Keratinocyte (primary cell): ENCODE results near the gene CTXND1. TPM values are rescaled to one million over a fixed set of nuclear protein-coding genes. Genes with fewer than 3 reads are reported as not detected.

Experiments
- DNase-seq: peaks from one replicate; pipeline ENCODE4 v3.0.0-alpha.2; 2011; ENCODE audit warnings: low read depth, missing footprints, low spot score
- FAIRE-seq: peaks from 2 replicates; lab custom pipeline; 2011; peaks lifted over from hg19 to GRCh38; lab: Jason Lieb, UNC
- H2AFZ ChIP-seq: 2 replicates; pipeline ENCODE4 v1.6.0; 2012; ENCODE audit warnings: low read length, control low read depth, inconsistent platforms; ENCODE audit not compliant: control insufficient read depth
- H3K27ac ChIP-seq: 2 replicates; pipeline ENCODE4 v1.5.1; 2011; ENCODE audit warnings: low read length; ENCODE audit not compliant: control insufficient read depth, insufficient read depth
- H3K27me3 ChIP-seq: 3 replicates; pipeline ENCODE4 v1.6.0; 2011; ENCODE audit warnings: low read length; ENCODE audit not compliant: control insufficient read depth, insufficient read depth; ENCODE audit errors: extremely low read depth
- H3K36me3 ChIP-seq, 2 experiments: 2 replicates in 1 of 2; 3 replicates in 1 of 2; pipeline ENCODE4 v1.5.1; 2011; ENCODE audit warnings: low read length in 2 of 2, mild to moderate bottlenecking in 1 of 2; ENCODE audit not compliant: control insufficient read depth in 2 of 2, insufficient read depth in 2 of 2; ENCODE audit errors: extremely low read depth in 1 of 2
- H3K4me1 ChIP-seq: 3 replicates; pipeline ENCODE4 v1.5.1; 2011; ENCODE audit warnings: low read length; ENCODE audit not compliant: control insufficient read depth, insufficient read depth; ENCODE audit errors: extremely low read depth
- H3K4me2 ChIP-seq: 3 replicates; pipeline ENCODE4 v1.6.0; 2011; ENCODE audit warnings: low read depth, low read length; ENCODE audit not compliant: control insufficient read depth, insufficient read depth; ENCODE audit errors: extremely low read depth
- H3K4me3 ChIP-seq, 3 experiments: fragments of 200-600 bp in 1 of 3; sonication (generic) in 1 of 3; 2 replicates in 2 of 3; 3 replicates in 1 of 3; pipeline ENCODE4 v1.5.1; 2011 to 2016; ENCODE audit warnings: low read length in 3 of 3, mild to moderate bottlenecking in 3 of 3, control low read depth in 2 of 3, inconsistent platforms in 1 of 3, low read depth in 1 of 3, mixed read lengths in 1 of 3, mixed run types in 1 of 3, moderate library complexity in 1 of 3; ENCODE audit not compliant: control insufficient read depth in 2 of 3, insufficient read depth in 2 of 3; ENCODE audit errors: extremely low read depth in 1 of 3
- H3K79me2 ChIP-seq: 2 replicates; pipeline ENCODE4 v1.6.0; 2012; ENCODE audit warnings: low read length; ENCODE audit not compliant: control insufficient read depth, insufficient read depth
- H3K9ac ChIP-seq: 3 replicates; pipeline ENCODE4 v1.6.0; 2011; ENCODE audit warnings: low read length; ENCODE audit not compliant: control insufficient read depth, insufficient read depth; ENCODE audit errors: extremely low read depth
- H3K9me1 ChIP-seq: 3 replicates; pipeline ENCODE4 v1.6.0; 2011; ENCODE audit warnings: low read length; ENCODE audit not compliant: control insufficient read depth, insufficient read depth; ENCODE audit errors: extremely low read depth
- H3K9me3 ChIP-seq: 2 replicates; pipeline ENCODE4 v1.5.1; 2012; ENCODE audit warnings: low read depth, low read length; ENCODE audit not compliant: control insufficient read depth
- H4K20me1 ChIP-seq: 3 replicates; pipeline ENCODE4 v1.6.0; 2011; ENCODE audit warnings: low read length; ENCODE audit not compliant: control insufficient read depth, insufficient read depth; ENCODE audit errors: extremely low read depth
- EZH2 ChIP-seq: IDR thresholded peaks from one replicate; pipeline ENCODE4 v1.6.1; 2012; ENCODE audit warnings: inconsistent platforms, mild to moderate bottlenecking, low read length, moderate library complexity
- dilution Hi-C: fragments of 300-500 bp; cut with MboI; formaldehyde crosslinking; loops from one replicate; pipeline ENCODE4 v1.7.0; 2020; ENCODE audit warnings: low sequenced_read_pairs; ENCODE audit not compliant: extremely low pct_ligation_motif_present
- polyA plus RNA-seq, 5 experiments: library from polyadenylated mRNA; depleted of rRNA in 3 of 5; stranded (reverse) in 3 of 5; stranded (forward) in 1 of 5; unstranded in 1 of 5; fragments of >200 nt; gene quantifications; 1 replicate in 1 of 5; 2 replicates in 3 of 5; 3 replicates in 1 of 5; pipeline versions ENCODE4 v1.2.1 to v1.2.3, GENCODE V29; 2011 to 2012; ENCODE audit warnings: missing spikeins in 2 of 5, low read depth in 1 of 5, low replicate concordance in 1 of 5
- TF ChIP-seq, protein P1 (sequence below), 3 experiments: IDR thresholded peaks in 1 of 3; conservative IDR thresholded peaks in 1 of 3; optimal IDR thresholded peaks in 1 of 3; 2 replicates in 2 of 3; 3 replicates in 1 of 3; pipeline versions ENCODE3 to v1.5.1; 2011; ENCODE audit warnings: low read length in 3 of 3, mild to moderate bottlenecking in 3 of 3, moderate library complexity in 2 of 3, control low read depth in 1 of 3, inconsistent platforms in 1 of 3; ENCODE audit not compliant: insufficient read depth in 2 of 3; ENCODE audit errors: extremely low read depth in 1 of 3

The CTXND1 gene
- polyA plus RNA-seq, 1 donor (not counting 4 experiments of a cell fraction or from before 2014, with no cell fraction given), result not detected

DNA sequence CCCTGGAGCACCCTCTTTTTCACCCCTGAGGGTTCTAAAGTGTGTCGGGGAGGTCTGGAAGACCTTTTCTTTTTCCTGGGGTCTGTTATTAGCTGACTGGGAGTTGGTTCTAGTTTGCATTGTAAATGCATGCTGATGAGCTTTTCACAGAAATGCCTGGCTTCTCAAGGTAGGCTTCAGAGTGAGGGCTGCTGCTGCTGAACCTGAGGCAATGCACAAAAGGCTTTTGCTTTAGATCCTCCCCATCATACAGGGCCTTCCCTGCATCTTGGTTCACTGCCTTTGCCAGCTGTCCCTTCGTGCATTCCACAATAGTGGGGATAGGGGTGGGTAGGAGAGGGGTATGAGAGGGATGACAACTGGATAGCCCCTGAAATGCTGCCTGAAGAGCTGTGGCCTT lies 52.6 kb downstream of the CTXND1 start:
- no peaks in the 10 kb centered on the region for H3K79me2 ChIP-seq
- DNase-seq, result no peak
- no peak overlapping the region for H3K4me2 ChIP-seq
- no peaks in the 10 kb centered on the region for H3K36me3 ChIP-seq
- peaks cover 14% of the 10 kb centered on the region for H3K4me1 ChIP-seq
- H2AFZ ChIP-seq, result no peak overlapping the region
- no peaks in the 10 kb centered on the region for H4K20me1 ChIP-seq
- dilution Hi-C loops, result no loop called here
- no peak for FAIRE-seq
- H3K27ac ChIP-seq, result no peak overlapping the region
- no peak overlapping the region for H3K4me3 ChIP-seq
- H3K9me1 ChIP-seq, result peaks cover 3% of the 10 kb centered on the region
- TF ChIP-seq, protein P1, sequence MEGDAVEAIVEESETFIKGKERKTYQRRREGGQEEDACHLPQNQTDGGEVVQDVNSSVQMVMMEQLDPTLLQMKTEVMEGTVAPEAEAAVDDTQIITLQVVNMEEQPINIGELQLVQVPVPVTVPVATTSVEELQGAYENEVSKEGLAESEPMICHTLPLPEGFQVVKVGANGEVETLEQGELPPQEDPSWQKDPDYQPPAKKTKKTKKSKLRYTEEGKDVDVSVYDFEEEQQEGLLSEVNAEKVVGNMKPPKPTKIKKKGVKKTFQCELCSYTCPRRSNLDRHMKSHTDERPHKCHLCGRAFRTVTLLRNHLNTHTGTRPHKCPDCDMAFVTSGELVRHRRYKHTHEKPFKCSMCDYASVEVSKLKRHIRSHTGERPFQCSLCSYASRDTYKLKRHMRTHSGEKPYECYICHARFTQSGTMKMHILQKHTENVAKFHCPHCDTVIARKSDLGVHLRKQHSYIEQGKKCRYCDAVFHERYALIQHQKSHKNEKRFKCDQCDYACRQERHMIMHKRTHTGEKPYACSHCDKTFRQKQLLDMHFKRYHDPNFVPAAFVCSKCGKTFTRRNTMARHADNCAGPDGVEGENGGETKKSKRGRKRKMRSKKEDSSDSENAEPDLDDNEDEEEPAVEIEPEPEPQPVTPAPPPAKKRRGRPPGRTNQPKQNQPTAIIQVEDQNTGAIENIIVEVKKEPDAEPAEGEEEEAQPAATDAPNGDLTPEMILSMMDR (optimal IDR thresholded peaks at IDR 0.05 in 1 of 3, IDR thresholded peaks at IDR 0.05 in 1 of 3, conservative IDR thresholded peaks at IDR 0.05 in 1 of 3; ENCODE audit: extremely low read depth in 1 of 3, insufficient read depth in 2 of 3, low read length in 3 of 3), result no peak
- no peak for TF ChIP-seq EZH2
- H3K9me3 ChIP-seq, result no peaks in the 10 kb centered on the region
- no peaks in the 10 kb centered on the region for H3K27me3 ChIP-seq
- no peak overlapping the region for H3K9ac ChIP-seq

DNA sequence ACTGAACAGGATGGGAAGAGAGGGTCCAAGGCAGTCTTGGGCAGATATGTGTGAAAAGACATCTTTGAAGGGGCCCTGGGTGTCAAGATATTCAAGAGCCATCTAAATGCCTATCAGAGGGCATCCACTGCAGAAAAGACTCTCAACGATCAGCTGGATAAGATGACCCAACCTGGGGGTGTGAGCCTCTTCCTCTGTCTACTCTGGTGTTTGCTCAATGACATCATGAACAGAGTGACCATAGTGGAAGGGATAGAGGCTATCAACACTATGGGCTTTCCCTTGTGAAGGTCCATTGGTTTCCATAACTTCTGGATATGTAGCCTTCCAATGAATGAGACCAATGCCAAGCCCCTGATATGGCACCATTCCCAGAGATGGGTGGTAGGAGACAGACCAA lies 57.1 kb downstream of the CTXND1 start:
- dilution Hi-C loops, result no loop called here
- no peak overlapping the region for H2AFZ ChIP-seq
- H3K9ac ChIP-seq, result no peak overlapping the region
- no peaks in the 10 kb centered on the region for H3K27me3 ChIP-seq
- FAIRE-seq (no peak), DNase-seq (no peak)
- no peaks in the 10 kb centered on the region for H3K4me1 ChIP-seq
- no peaks in the 10 kb centered on the region for H3K9me1 ChIP-seq
- H4K20me1 ChIP-seq, result no peaks in the 10 kb centered on the region
- no peak overlapping the region for H3K27ac ChIP-seq
- TF ChIP-seq, protein P1 (optimal IDR thresholded peaks at IDR 0.05 in 1 of 3, IDR thresholded peaks at IDR 0.05 in 1 of 3, conservative IDR thresholded peaks at IDR 0.05 in 1 of 3; ENCODE audit: extremely low read depth in 1 of 3, insufficient read depth in 2 of 3, low read length in 3 of 3), result no peak
- no peak for TF ChIP-seq EZH2
- H3K79me2 ChIP-seq, result no peaks in the 10 kb centered on the region
- H3K4me2 ChIP-seq, result no peak overlapping the region
- no peaks in the 10 kb centered on the region for H3K36me3 ChIP-seq
- H3K9me3 ChIP-seq, result no peaks in the 10 kb centered on the region
- H3K4me3 ChIP-seq, result no peak overlapping the region
